Mesendoderm (in vitro differentiated cells): ENCODE data around the gene SUGCT.
"Not testable (repeated sequence)": the region's sequence is repeated elsewhere in the genome, so short reads cannot be mapped to it uniquely, and the experiment has no call there.

ENCODE experiments used
- DNase-seq: peaks from one replicate; pipeline ENCODE4 v3.0.0; 2013
- H2AK5ac ChIP-seq: 2 replicates; pipeline ENCODE4 v1.6.1; 2013; ENCODE audit warnings: low read length, inconsistent platforms
- H2BK120ac ChIP-seq: 2 replicates; pipeline ENCODE4 v1.6.1; 2013; ENCODE audit warnings: low read depth, mild to moderate bottlenecking, low read length, moderate library complexity, mixed read lengths
- H2BK15ac ChIP-seq: replicated peaks from 2 replicates; pipeline ENCODE4 v1.6.1; 2013; ENCODE audit warnings: low read depth, mild to moderate bottlenecking, moderate library complexity
- H2BK5ac ChIP-seq: 2 replicates; pipeline ENCODE4 v1.6.1; 2013; ENCODE audit warnings: low read length, inconsistent platforms
- H3K18ac ChIP-seq: 2 replicates; pipeline ENCODE4 v1.6.1; 2013; ENCODE audit warnings: mild to moderate bottlenecking, low read length, mixed read lengths
- H3K23ac ChIP-seq: one replicate; pipeline ENCODE4 v1.6.1; 2013; ENCODE audit warnings: low read length
- H3K27ac ChIP-seq: 2 replicates; pipeline ENCODE4 v1.5.1; 2013; ENCODE audit warnings: low read depth, mild to moderate bottlenecking, inconsistent platforms, low read length, moderate library complexity
- H3K27me3 ChIP-seq: 2 replicates; pipeline ENCODE4 v1.6.1; 2013; ENCODE audit warnings: low read length, control low read depth, mild to moderate bottlenecking, inconsistent platforms; ENCODE audit not compliant: insufficient read depth, poor library complexity
- H3K36me3 ChIP-seq: 2 replicates; pipeline ENCODE4 v1.6.1; 2013; ENCODE audit warnings: low read length, inconsistent platforms; ENCODE audit not compliant: control insufficient read depth, insufficient read depth
- H3K4ac ChIP-seq: one replicate; pipeline ENCODE4 v1.6.1; 2013; ENCODE audit warnings: low read depth, mild to moderate bottlenecking, low read length, moderate library complexity
- H3K4me1 ChIP-seq: 2 replicates; pipeline ENCODE4 v1.6.1; 2013; ENCODE audit warnings: low read depth, low read length, inconsistent platforms; ENCODE audit not compliant: control insufficient read depth
- H3K4me2 ChIP-seq: 2 replicates; pipeline ENCODE4 v1.6.1; 2013; ENCODE audit warnings: low read length
- H3K4me3 ChIP-seq: 2 replicates; pipeline ENCODE4 v1.5.1; 2013; ENCODE audit warnings: mild to moderate bottlenecking, low read length
- H3K56ac ChIP-seq: one replicate; pipeline ENCODE4 v1.6.1; 2013; ENCODE audit warnings: low read length
- H3K79me1 ChIP-seq: 2 replicates; pipeline ENCODE4 v1.6.1; 2013; ENCODE audit warnings: low read length, inconsistent platforms
- H3K79me2 ChIP-seq: 2 replicates; pipeline ENCODE4 v1.6.1; 2013; ENCODE audit warnings: mild to moderate bottlenecking, low read length; ENCODE audit not compliant: control insufficient read depth, insufficient read depth
- H3K9ac ChIP-seq: 2 replicates; pipeline ENCODE4 v1.6.1; 2013; ENCODE audit warnings: low read length, inconsistent platforms
- H4K5ac ChIP-seq: one replicate; pipeline ENCODE4 v1.6.1; 2013; ENCODE audit warnings: low read length
- H4K8ac ChIP-seq: one replicate; pipeline ENCODE4 v1.6.1; 2013; ENCODE audit warnings: low read depth, mild to moderate bottlenecking, control low read depth, low read length, moderate library complexity
- WGBS: extraction: QIAGEN DNeasy Blood & Tissue Kit; methylation state at CpG from one replicate; pipeline ENCODE4 v1.1.7; 2013; ENCODE audit warnings: low lambda C conversion rate, missing lambda C conversion rate; ENCODE audit not compliant: insufficient coverage; ENCODE audit errors: extremely low coverage; 5-methylcytosine and 5-hydroxymethylcytosine counted together

Gene SUGCT

DNA sequence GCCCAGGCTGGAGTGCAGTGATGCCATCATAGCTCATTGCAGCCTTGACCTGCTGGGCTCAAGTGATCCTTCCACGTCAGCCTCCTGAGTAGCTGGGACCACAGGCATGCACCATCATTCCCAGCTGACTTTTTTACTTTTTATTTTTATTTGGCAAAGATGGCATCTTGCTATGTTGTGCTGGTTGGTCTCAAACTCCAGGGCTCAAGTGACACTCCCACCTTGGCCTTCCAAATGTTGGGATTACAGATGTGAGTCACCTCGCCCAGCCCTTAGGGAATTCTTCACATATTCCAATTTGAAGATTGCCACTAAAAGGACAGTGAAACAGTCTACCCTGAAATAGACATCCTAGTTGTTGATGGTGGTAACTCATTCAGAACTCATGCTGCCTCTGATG lies 27.7 kb downstream of the SUGCT start:
- H3K4me1 ChIP-seq, result no peaks in the 10 kb centered on the region
- no peak overlapping the region for H2BK120ac ChIP-seq
- no peak overlapping the region for H4K8ac ChIP-seq
- H3K4me2 ChIP-seq, result no peak overlapping the region
- no peaks in the 10 kb centered on the region for H3K79me2 ChIP-seq
- H3K23ac ChIP-seq, result no peak overlapping the region
- no peak overlapping the region for H3K4ac ChIP-seq
- no peak overlapping the region for H2BK5ac ChIP-seq
- H3K36me3 ChIP-seq, result no peaks in the 10 kb centered on the region
- no peak overlapping the region for H3K4me3 ChIP-seq
- H3K9ac ChIP-seq, result no peak overlapping the region
- no peak overlapping the region for H4K5ac ChIP-seq
- H2AK5ac ChIP-seq, result no peak overlapping the region
- no peak overlapping the region for H3K27ac ChIP-seq
- H2BK15ac ChIP-seq, result no peak overlapping the region
- no peaks in the 10 kb centered on the region for H3K27me3 ChIP-seq
- H3K18ac ChIP-seq, result no peak overlapping the region
- DNase-seq, result no peak
- H3K79me1 ChIP-seq, result no peaks in the 10 kb centered on the region
- WGBS, result no CpG with 5 or more reads among the region's 2 CpGs
- no peak overlapping the region for H3K56ac ChIP-seq

- no peak overlapping the region for H3K4me2 ChIP-seq
- H3K18ac ChIP-seq, result no peak overlapping the region
- H2BK5ac ChIP-seq, result no peak overlapping the region
- no peak overlapping the region for H3K9ac ChIP-seq
- DNase-seq, result no peak
- no peaks in the 10 kb centered on the region for H3K4me1 ChIP-seq
- H3K79me1 ChIP-seq, result no peaks in the 10 kb centered on the region
- no peak overlapping the region for H4K5ac ChIP-seq
- no peak overlapping the region for H3K27ac ChIP-seq
- H3K23ac ChIP-seq, result no peak overlapping the region
- WGBS, result no CpG with 5 or more reads among the region's 1 CpG
- H2AK5ac ChIP-seq, result no peak overlapping the region
- no peak overlapping the region for H3K4ac ChIP-seq
- no peak overlapping the region for H2BK15ac ChIP-seq
- no peaks in the 10 kb centered on the region for H3K36me3 ChIP-seq
- no peak overlapping the region for H3K56ac ChIP-seq
- H3K79me2 ChIP-seq, result no peaks in the 10 kb centered on the region
- H2BK120ac ChIP-seq, result no peak overlapping the region
- no peak overlapping the region for H4K8ac ChIP-seq
- H3K4me3 ChIP-seq, result no peak overlapping the region
- H3K27me3 ChIP-seq, result no peaks in the 10 kb centered on the region
Measured at GRCh38 chr7:40165216-40165615, 30.4 kb downstream of the SUGCT start.

GRCh38 chr7:40167291-40167690 lies 32.5 kb downstream of the SUGCT start:
- no peak overlapping the region for H3K4me2 ChIP-seq
- no peak overlapping the region for H3K56ac ChIP-seq
- no peak overlapping the region for H4K5ac ChIP-seq
- no peak overlapping the region for H3K23ac ChIP-seq
- H3K18ac ChIP-seq, result no peak overlapping the region
- no peaks in the 10 kb centered on the region for H3K36me3 ChIP-seq
- no peak overlapping the region for H2AK5ac ChIP-seq
- H2BK120ac ChIP-seq, result no peak overlapping the region
- no peak overlapping the region for H3K9ac ChIP-seq
- H2BK15ac ChIP-seq, result no peak overlapping the region
- H2BK5ac ChIP-seq, result no peak overlapping the region
- no peaks in the 10 kb centered on the region for H3K79me2 ChIP-seq
- no peaks in the 10 kb centered on the region for H3K4me1 ChIP-seq
- H3K27me3 ChIP-seq, result no peaks in the 10 kb centered on the region
- H3K4ac ChIP-seq, result no peak overlapping the region
- DNase-seq, result no peak
- H3K79me1 ChIP-seq, result no peaks in the 10 kb centered on the region
- no peak overlapping the region for H3K27ac ChIP-seq
- no CpG with 5 or more reads among the region's 3 CpGs for WGBS
- H4K8ac ChIP-seq, result no peak overlapping the region
- no peak overlapping the region for H3K4me3 ChIP-seq

- not testable (repeated sequence) for H4K8ac ChIP-seq, H3K79me2 ChIP-seq, H2AK5ac ChIP-seq, H3K27me3 ChIP-seq, H3K4me2 ChIP-seq, H3K9ac ChIP-seq, H2BK15ac ChIP-seq, H3K4ac ChIP-seq, H2BK5ac ChIP-seq, H3K36me3 ChIP-seq, H3K4me3 ChIP-seq, H3K4me1 ChIP-seq, DNase-seq, H3K56ac ChIP-seq, H4K5ac ChIP-seq, H2BK120ac ChIP-seq, H3K79me1 ChIP-seq, H3K18ac ChIP-seq, H3K27ac ChIP-seq, H3K23ac ChIP-seq
- no CpG with 5 or more reads among the region's 3 CpGs for WGBS
Measured at GRCh38 chr7:40168266-40168665, 33.5 kb downstream of the SUGCT start.

DNA sequence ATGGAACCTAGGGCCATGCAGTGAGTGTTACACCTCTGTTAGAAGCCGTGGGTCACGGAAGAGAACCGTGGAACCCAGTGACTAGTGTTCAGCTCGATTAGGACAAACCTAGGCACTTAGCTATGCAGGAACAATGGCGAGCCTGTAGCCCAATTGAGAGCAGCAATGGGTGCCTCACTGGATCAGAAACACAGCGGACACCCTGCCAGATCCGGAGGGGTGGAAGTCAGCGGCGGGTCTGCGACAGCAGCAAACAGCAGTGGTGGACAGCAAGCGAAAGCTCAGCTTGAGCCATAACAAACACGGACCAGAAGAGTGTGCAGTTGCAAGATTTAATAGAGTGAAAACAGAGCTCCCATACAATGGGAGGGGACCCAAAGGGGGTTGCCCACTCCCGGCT lies 38.3 kb downstream of the SUGCT start:
- not testable (repeated sequence) for H3K56ac ChIP-seq, H3K4ac ChIP-seq, H3K4me2 ChIP-seq, H2BK15ac ChIP-seq, H3K23ac ChIP-seq, H4K5ac ChIP-seq, H2AK5ac ChIP-seq, H3K9ac ChIP-seq, H3K18ac ChIP-seq, H3K4me1 ChIP-seq, H3K79me1 ChIP-seq, H3K27ac ChIP-seq, H3K4me3 ChIP-seq, H3K79me2 ChIP-seq, H2BK5ac ChIP-seq, H3K36me3 ChIP-seq, H4K8ac ChIP-seq, H3K27me3 ChIP-seq, H2BK120ac ChIP-seq, DNase-seq
- no CpG with 5 or more reads among the region's 13 CpGs for WGBS

- not testable (repeated sequence) for H3K79me1 ChIP-seq, H3K27me3 ChIP-seq, H3K56ac ChIP-seq, H2BK5ac ChIP-seq, H3K9ac ChIP-seq, H3K36me3 ChIP-seq, H3K23ac ChIP-seq, H3K4me2 ChIP-seq, H4K8ac ChIP-seq, H3K79me2 ChIP-seq, H2BK15ac ChIP-seq, H3K4me1 ChIP-seq, H2AK5ac ChIP-seq, H2BK120ac ChIP-seq, DNase-seq, H3K4me3 ChIP-seq, H4K5ac ChIP-seq, H3K4ac ChIP-seq, H3K27ac ChIP-seq, H3K18ac ChIP-seq
- WGBS, result no CpG with 5 or more reads among the region's 6 CpGs
Measured at GRCh38 chr7:40175256-40175655, 40.5 kb downstream of the SUGCT start.
